Smooth muscle cell (in vitro differentiated cells): Measurements from ENCODE around the gene DENND1C. TPM values are rescaled to one million over a fixed set of nuclear protein-coding genes. Genes with fewer than 3 reads are reported as not detected.

Source experiments
- DNase-seq: peaks from one replicate; lab custom pipeline; 2025; ENCODE audit not compliant: unreplicated experiment; lab: John Stamatoyannopoulos, UW
- H2AFZ ChIP-seq: fragments of 200-600 bp; sonication (generic); 2 replicates; pipeline ENCODE4 v1.6.0; 2016; ENCODE audit warnings: antibody characterized with exemption, low read depth, mild to moderate bottlenecking
- H3F3A ChIP-seq: fragments of 200-600 bp; sonication (generic); 2 replicates; pipeline ENCODE4 v1.6.0; 2017; ENCODE audit warnings: antibody characterized with exemption, low read depth
- H3K27ac ChIP-seq: fragments of 200-600 bp; sonication (generic); 2 replicates; pipeline ENCODE4 v1.5.1; 2016; ENCODE audit warnings: low read depth, mild to moderate bottlenecking
- H3K27me3 ChIP-seq: fragments of 200-600 bp; sonication (generic); 2 replicates; pipeline ENCODE4 v1.6.1; 2016; ENCODE audit warnings: low read depth, mild to moderate bottlenecking
- H3K36me3 ChIP-seq: fragments of 200-600 bp; sonication (generic); 2 replicates; pipeline ENCODE4 v1.5.1; 2016; ENCODE audit warnings: low read depth
- H3K4me1 ChIP-seq: fragments of 200-600 bp; sonication (generic); 2 replicates; pipeline ENCODE4 v1.5.1; 2016; ENCODE audit warnings: low read depth
- H3K4me2 ChIP-seq: fragments of 200-600 bp; sonication (generic); 2 replicates; pipeline ENCODE4 v1.6.0; 2016; ENCODE audit warnings: mild to moderate bottlenecking
- H3K4me3 ChIP-seq: fragments of 200-600 bp; sonication (generic); 2 replicates; pipeline ENCODE4 v1.5.1; 2016; ENCODE audit warnings: mild to moderate bottlenecking
- H3K79me2 ChIP-seq: fragments of 200-600 bp; sonication (generic); 2 replicates; pipeline ENCODE4 v1.6.0; 2016; ENCODE audit warnings: low read depth, mild to moderate bottlenecking
- H3K9ac ChIP-seq: fragments of 200-600 bp; sonication (generic); 2 replicates; pipeline ENCODE4 v1.6.0; 2016; ENCODE audit warnings: low read depth
- H3K9me3 ChIP-seq: fragments of 200-600 bp; sonication (generic); replicated peaks from 2 replicates; pipeline ENCODE4 v1.5.1; 2016; ENCODE audit warnings: low read depth
- H4K20me1 ChIP-seq: fragments of 200-600 bp; sonication (generic); 2 replicates; pipeline ENCODE4 v1.6.0; 2016; ENCODE audit warnings: low read depth
- WGBS: methylation state at CpG from one replicate; pipeline ENCODE4 v1.1.7; 2016; ENCODE audit warnings: low lambda C conversion rate; 5-methylcytosine and 5-hydroxymethylcytosine counted together
- polyA plus RNA-seq: library from polyadenylated mRNA; unstranded; fragments of >200 nt; fragmentation: Nextera tagmentation; extraction: Ambion mirVana; gene quantifications from 2 replicates; pipeline ENCODE4 v1.2.1, GENCODE V29; 2016
- total RNA-seq: library from RNA; depleted of rRNA; stranded (reverse); fragments of >200 nt; gene quantifications from 2 replicates; pipeline ENCODE4 v1.2.3, GENCODE V29; 2014
- TF ChIP-seq, protein P1 (sequence below): fragments of 200-600 bp; sonication (generic); IDR thresholded peaks from 2 replicates; pipeline ENCODE4 v1.5.1; 2017; ENCODE audit warnings: borderline replicate concordance, mild to moderate bottlenecking, antibody characterized with exemption; ENCODE audit not compliant: insufficient read depth, poor library complexity, severe bottlenecking

Gene DENND1C
- total and polyA plus RNA-seq, 2 experiments from 2014 or later: 0.67 TPM; not detected in 1

DNA sequence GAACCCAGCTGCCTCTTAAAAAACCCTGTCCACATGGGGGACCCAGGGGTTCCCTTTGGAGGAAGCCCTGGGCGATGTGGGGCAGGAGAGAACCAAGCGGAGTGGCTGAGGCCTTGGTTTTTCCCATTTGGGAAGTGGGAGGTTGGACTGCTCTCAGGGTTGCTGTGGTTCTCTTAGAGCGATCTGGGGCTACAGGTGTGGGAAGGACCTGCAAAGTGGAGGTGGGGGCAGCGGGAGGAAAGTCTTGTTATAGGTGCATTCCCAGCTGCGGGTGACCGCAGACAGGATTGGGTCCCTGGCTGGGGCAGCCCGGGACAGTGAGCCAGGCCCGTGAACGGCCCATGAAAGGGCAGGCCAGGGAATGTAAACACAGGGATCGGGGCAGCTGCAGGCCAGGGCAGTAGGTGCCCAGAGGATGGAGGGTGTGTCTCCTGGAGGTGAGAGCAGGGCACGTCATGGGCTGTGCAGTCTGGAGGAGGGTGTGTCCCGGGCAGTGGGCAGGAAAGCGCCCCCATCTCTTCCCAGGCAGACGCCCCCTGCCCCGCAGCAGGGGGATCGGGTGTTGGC, 22.8 kb downstream of the DENND1C start:
- no peaks in the 10 kb centered on the region for H3K79me2 ChIP-seq
- peak overlapping the region; percentile 47 for H3K9ac ChIP-seq

DNA sequence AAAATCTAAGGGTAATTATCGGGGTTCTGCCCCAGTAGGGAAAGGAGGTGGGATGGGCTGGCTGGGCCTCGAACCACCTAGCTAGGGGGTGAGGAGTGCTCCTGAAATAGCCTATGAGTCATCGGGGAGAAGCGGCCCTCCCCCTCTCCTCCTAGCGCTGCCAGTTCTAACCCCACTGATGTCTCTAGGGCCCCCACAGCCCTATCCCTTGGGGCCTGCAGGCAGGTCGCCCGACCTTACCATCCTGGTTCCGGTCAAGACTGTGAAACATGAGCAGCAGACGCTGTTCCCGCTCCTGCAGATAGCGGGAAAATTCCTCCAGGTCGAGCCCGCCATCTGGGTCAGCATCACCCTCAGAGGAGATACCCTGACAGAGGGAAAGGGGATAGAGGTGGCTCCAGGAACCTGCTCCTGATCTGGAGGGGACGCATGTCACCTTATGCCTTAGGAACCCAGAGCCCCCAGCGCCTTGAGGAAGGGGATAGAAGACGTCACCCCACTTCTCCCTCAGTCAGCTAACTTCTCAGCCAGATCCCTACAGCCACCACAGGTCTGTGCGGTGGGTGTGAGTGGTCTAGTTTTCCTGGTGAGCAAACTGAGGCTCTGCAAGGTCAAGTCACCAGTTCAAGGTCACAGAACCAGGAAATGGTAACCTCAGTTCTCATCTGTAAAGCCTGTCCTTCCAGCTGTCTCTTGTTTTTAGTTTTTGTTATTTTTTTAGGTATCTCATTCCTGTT, 23.5 kb downstream of the DENND1C start:
- no peaks in the 10 kb centered on the region for H3F3A ChIP-seq
- no peaks in the 10 kb centered on the region for H4K20me1 ChIP-seq
- H3K4me2 ChIP-seq: peak overlapping the region; percentile 94
- H3K9me3 ChIP-seq: no peaks in the 10 kb centered on the region
- no peak overlapping the region for H3K9ac ChIP-seq
- DNase-seq: no peak
- no peaks in the 10 kb centered on the region for H3K79me2 ChIP-seq
- peaks cover 13% of the 10 kb centered on the region for H3K36me3 ChIP-seq
- H3K27ac ChIP-seq: no peak overlapping the region
- WGBS: 84% methylated on average over 17 of the region's 17 CpGs
- H2AFZ ChIP-seq: no peak overlapping the region
- peak overlapping the region; percentile 86 for H3K4me3 ChIP-seq
- H3K4me1 ChIP-seq: no peaks in the 10 kb centered on the region
- TF ChIP-seq, protein P1, sequence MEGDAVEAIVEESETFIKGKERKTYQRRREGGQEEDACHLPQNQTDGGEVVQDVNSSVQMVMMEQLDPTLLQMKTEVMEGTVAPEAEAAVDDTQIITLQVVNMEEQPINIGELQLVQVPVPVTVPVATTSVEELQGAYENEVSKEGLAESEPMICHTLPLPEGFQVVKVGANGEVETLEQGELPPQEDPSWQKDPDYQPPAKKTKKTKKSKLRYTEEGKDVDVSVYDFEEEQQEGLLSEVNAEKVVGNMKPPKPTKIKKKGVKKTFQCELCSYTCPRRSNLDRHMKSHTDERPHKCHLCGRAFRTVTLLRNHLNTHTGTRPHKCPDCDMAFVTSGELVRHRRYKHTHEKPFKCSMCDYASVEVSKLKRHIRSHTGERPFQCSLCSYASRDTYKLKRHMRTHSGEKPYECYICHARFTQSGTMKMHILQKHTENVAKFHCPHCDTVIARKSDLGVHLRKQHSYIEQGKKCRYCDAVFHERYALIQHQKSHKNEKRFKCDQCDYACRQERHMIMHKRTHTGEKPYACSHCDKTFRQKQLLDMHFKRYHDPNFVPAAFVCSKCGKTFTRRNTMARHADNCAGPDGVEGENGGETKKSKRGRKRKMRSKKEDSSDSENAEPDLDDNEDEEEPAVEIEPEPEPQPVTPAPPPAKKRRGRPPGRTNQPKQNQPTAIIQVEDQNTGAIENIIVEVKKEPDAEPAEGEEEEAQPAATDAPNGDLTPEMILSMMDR: no peak
- no peaks in the 10 kb centered on the region for H3K27me3 ChIP-seq

More for the DNA sequence above, 22.8 kb downstream of the DENND1C start:
- WGBS: 39% methylated on average over 15 of the region's 16 CpGs
- no peak for DNase-seq
- Histone ChIP-seq H3K9me3 (no peaks in the 10 kb centered on the region), H3K4me3 (peak overlapping the region; percentile 86), H3K36me3 (peaks cover 11% of the 10 kb centered on the region), H3K4me1 (no peaks in the 10 kb centered on the region), H3K4me2 (peak overlapping the region; percentile 94), H4K20me1 (no peaks in the 10 kb centered on the region), H3K27me3 (peaks cover 5% of the 10 kb centered on the region), H2AFZ (peak overlapping the region; percentile 86), H3F3A (no peaks in the 10 kb centered on the region), H3K27ac (no peak overlapping the region)
- TF ChIP-seq, protein P1: no peak

DNA sequence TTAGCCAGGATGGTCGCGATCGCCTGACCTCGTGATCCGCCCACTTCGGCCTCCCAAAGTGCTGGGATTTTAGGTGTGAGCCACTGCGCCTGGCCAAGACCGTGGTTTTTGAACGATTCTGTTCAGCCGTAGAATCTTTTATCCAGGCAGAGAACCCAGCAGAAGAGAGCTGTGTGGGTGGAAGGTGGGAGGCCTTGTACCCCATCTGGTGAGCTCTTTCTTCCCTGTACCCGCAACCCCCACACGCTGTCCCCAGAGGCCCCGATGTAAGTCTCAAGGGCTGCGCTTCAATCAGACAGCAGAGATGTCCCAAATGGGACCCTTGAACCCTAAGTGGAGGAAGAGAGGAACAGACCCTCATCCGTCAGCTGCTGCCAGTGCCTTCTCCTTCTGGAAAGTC, 25.7 kb downstream of the DENND1C start:
- 96% methylated on average over 15 of the region's 15 CpGs for WGBS
- H3K4me2 ChIP-seq: no peak overlapping the region
- H3K9ac ChIP-seq: no peak overlapping the region
- H3K27ac ChIP-seq: no peak overlapping the region
- TF ChIP-seq, protein P1: no peak
- no peaks in the 10 kb centered on the region for H3K79me2 ChIP-seq
- no peaks in the 10 kb centered on the region for H3K9me3 ChIP-seq
- no peaks in the 10 kb centered on the region for H3K4me1 ChIP-seq
- H3K36me3 ChIP-seq: peaks cover 13% of the 10 kb centered on the region
- H3F3A ChIP-seq: no peaks in the 10 kb centered on the region
- no peaks in the 10 kb centered on the region for H4K20me1 ChIP-seq
- DNase-seq: no peak
- no peak overlapping the region for H2AFZ ChIP-seq
- no peak overlapping the region for H3K4me3 ChIP-seq
- H3K27me3 ChIP-seq: no peaks in the 10 kb centered on the region
